Upper lobe of right lung (tissue), 1 donor: ENCODE measurements around the gene CEACAM1. TPM values are rescaled to one million over a fixed set of nuclear protein-coding genes. Genes with fewer than 3 reads are reported as not detected.

Experiments
- total RNA-seq: library from RNA; stranded (reverse); fragmentation: NEBNext Ultra II Directional; extraction: Animal tissue kit (Norgen Biotek cat#: 25700); gene quantifications from one replicate; pipeline ENCODE4 v1.2.1, GENCODE V29; 2021
- donor health status: DM: no; HTN: yes; CAD: no; lungs with severe emphysema.

Gene CEACAM1
- total RNA-seq, 1 donor from 2014 or later, result 13.1 TPM

Other genes starting within 250 kb of the CEACAM1 start
- 0.52 TPM for gene PRR19, start 226.3 kb downstream of the CEACAM1 start, total RNA-seq
- gene PAFAH1B3, start 225.9 kb downstream of the CEACAM1 start, total RNA-seq, result 13.2 TPM
- 0.35 TPM for gene TMEM145, start 215.2 kb downstream of the CEACAM1 start, total RNA-seq
- gene MEGF8, start 202.8 kb downstream of the CEACAM1 start, total RNA-seq, result 18.4 TPM
- gene CNFN, start 138.2 kb downstream of the CEACAM1 start, total RNA-seq, result 0.87 TPM
- gene LIPE, start 101.1 kb downstream of the CEACAM1 start, total RNA-seq, result 3.9 TPM
- gene CXCL17, start 85.5 kb downstream of the CEACAM1 start, total RNA-seq, result 150 TPM
- not detected for gene CEACAM8, start 66.4 kb upstream of the CEACAM1 start, total RNA-seq
- gene PSG3, start 212.0 kb upstream of the CEACAM1 start, total RNA-seq, result not detected
- gene PSG8, start 237.2 kb upstream of the CEACAM1 start, total RNA-seq, result not detected